Mucosa of stomach (tissue), 1 donor: ENCODE results near the gene TFPT.

ENCODE experiments used
- H3K27me3 ChIP-seq: one replicate; pipeline ENCODE4 v1.7.0; 2013; ENCODE audit warnings: mild to moderate bottlenecking, low read length; ENCODE audit not compliant: control insufficient read depth, insufficient read depth
- H3K36me3 ChIP-seq: one replicate; pipeline ENCODE4 v1.7.0; 2013; ENCODE audit warnings: low read length; ENCODE audit not compliant: control insufficient read depth, insufficient read depth
- H3K4me1 ChIP-seq: one replicate; pipeline ENCODE4 v1.7.0; 2013; ENCODE audit warnings: mild to moderate bottlenecking, low read length; ENCODE audit not compliant: control insufficient read depth, insufficient read depth
- H3K4me3 ChIP-seq: one replicate; pipeline ENCODE4 v1.7.0; 2013; ENCODE audit warnings: low read length
- H3K9ac ChIP-seq: one replicate; pipeline ENCODE4 v1.7.0; 2013; ENCODE audit warnings: mild to moderate bottlenecking, low read length, moderate library complexity
- H3K9me3 ChIP-seq: one replicate; pipeline ENCODE4 v1.7.0; 2013; ENCODE audit warnings: mild to moderate bottlenecking, low read length, moderate library complexity; ENCODE audit not compliant: control insufficient read depth
- donor health status: Pancreatic carcinoma.

TFPT gene

GRCh38 chr19:54077334-54077733 is 38.1 kb downstream of the TFPT start:
- Histone ChIP-seq H3K27me3 (no peaks in the 10 kb centered on the region), H3K9me3 (no peaks in the 10 kb centered on the region), H3K4me1 (no peaks in the 10 kb centered on the region), H3K9ac (no peak overlapping the region), H3K4me3 (no peak overlapping the region), H3K36me3 (no peaks in the 10 kb centered on the region)

- no peaks in the 10 kb centered on the region for H3K27me3 ChIP-seq
- H3K4me3 ChIP-seq = no peak overlapping the region
- no peaks in the 10 kb centered on the region for H3K4me1 ChIP-seq
- no peaks in the 10 kb centered on the region for H3K36me3 ChIP-seq
- no peak overlapping the region for H3K9ac ChIP-seq
- no peaks in the 10 kb centered on the region for H3K9me3 ChIP-seq
Observed at GRCh38 chr19:54074851-54075250, 40.6 kb downstream of the TFPT start.

- H3K9ac ChIP-seq = no peak overlapping the region
- no peaks in the 10 kb centered on the region for H3K4me1 ChIP-seq
- no peaks in the 10 kb centered on the region for H3K36me3 ChIP-seq
- no peaks in the 10 kb centered on the region for H3K9me3 ChIP-seq
- H3K27me3 ChIP-seq = no peaks in the 10 kb centered on the region
- no peak overlapping the region for H3K4me3 ChIP-seq
Observed at GRCh38 chr19:54073829-54074228, 41.6 kb downstream of the TFPT start.

GRCh38 chr19:54069470-54069869 is 46.0 kb downstream of the TFPT start:
- no peaks in the 10 kb centered on the region for H3K4me1 ChIP-seq
- H3K9me3 ChIP-seq = no peaks in the 10 kb centered on the region

GRCh38 chr19:54063350-54064116 is 51.9 kb downstream of the TFPT start, which contains the start of gene VSTM1:
Gene VSTM1, minus strand, starts transcription at chr19:54063897. Its CDS starts 120 bp downstream, at chr19:54063777.
- H3K4me3 ChIP-seq = no peak within 1 kb of the TSS
- no peaks in the 10 kb centered on the region for H3K4me1 ChIP-seq
- H3K9me3 ChIP-seq = no peaks in the 10 kb centered on the region
- H3K27me3 ChIP-seq = no peaks in the 10 kb centered on the region
- H3K36me3 ChIP-seq = no peaks in the 10 kb centered on the region
- no peak within 1 kb of the TSS for H3K9ac ChIP-seq

More at GRCh38 chr19:54069470-54069869, 46.0 kb downstream of the TFPT start:
- no peak overlapping the region for H3K9ac ChIP-seq
- H3K4me3 ChIP-seq = no peak overlapping the region
- H3K27me3 ChIP-seq = no peaks in the 10 kb centered on the region
- no peaks in the 10 kb centered on the region for H3K36me3 ChIP-seq

GRCh38 chr19:54062643-54063042 is 52.8 kb downstream of the TFPT start:
- Histone ChIP-seq H3K4me1 (no peaks in the 10 kb centered on the region), H3K36me3 (no peaks in the 10 kb centered on the region), H3K27me3 (no peaks in the 10 kb centered on the region), H3K4me3 (no peak overlapping the region), H3K9ac (no peak overlapping the region), H3K9me3 (no peaks in the 10 kb centered on the region)
